NCI-H510A (cell line): ENCODE data around the gene GNMT.
A peak's percentile ranks its signal among the peaks of the same experiment; 100 is the strongest.

Experiments
- DNase-seq: peaks from one replicate; lab custom pipeline; 2025; lab: John Stamatoyannopoulos, UW

Gene GNMT

GRCh38 chr6:42960243-42961019, at the start of gene GNMT:
Gene GNMT, plus strand, starts transcription at chr6:42960754. Its CDS starts 14 bp downstream, at chr6:42960768.
- DNase-seq, result peak; percentile 75

- DNase-seq, result no peak
Measured at GRCh38 chr6:42911171-42912021, 49.2 kb upstream of the GNMT start.

GRCh38 chr6:42914546-42914945, 46.0 kb upstream of the GNMT start:
- no peak for DNase-seq

GRCh38 chr6:42915732-42916131, 44.8 kb upstream of the GNMT start, which contains the start of gene PTCRA:
Gene PTCRA, plus strand, starts transcription at chr6:42916053. Its CDS starts 17 bp downstream, at chr6:42916070.
- DNase-seq, result no peak

GRCh38 chr6:42916288-42916687, 44.3 kb upstream of the GNMT start:
- DNase-seq, result no peak

GRCh38 chr6:42921801-42922200, 38.8 kb upstream of the GNMT start:
- DNase-seq, result no peak

- no peak for DNase-seq
Measured at GRCh38 chr6:42923666-42924065, 36.9 kb upstream of the GNMT start.

- DNase-seq, result no peak
Measured at GRCh38 chr6:42925248-42925857, 35.2 kb upstream of the GNMT start.

- DNase-seq, result peak; percentile 99
Measured at GRCh38 chr6:42928986-42929820, 31.4 kb upstream of the GNMT start, which contains the start of gene CNPY3. Gene CNPY3, plus strand, starts transcription at chr6:42929480. Its CDS starts 91 bp downstream, at chr6:42929571.

- no peak for DNase-seq
Measured at GRCh38 chr6:42929821-42930360, 30.7 kb upstream of the GNMT start.

GRCh38 chr6:42932412-42932811, 28.1 kb upstream of the GNMT start:
- DNase-seq, result no peak

- no peak for DNase-seq
Measured at GRCh38 chr6:42933205-42933604, 27.3 kb upstream of the GNMT start.

GRCh38 chr6:42935322-42935721, 25.2 kb upstream of the GNMT start:
- DNase-seq, result no peak

GRCh38 chr6:42936398-42936797, 24.2 kb upstream of the GNMT start:
- DNase-seq, result no peak

- DNase-seq, result no peak
Measured at GRCh38 chr6:42937548-42938427, 22.8 kb upstream of the GNMT start.

- no peak for DNase-seq
Measured at GRCh38 chr6:42938428-42938796, 22.1 kb upstream of the GNMT start.

- DNase-seq, result no peak
Measured at GRCh38 chr6:42938987-42939809, 21.4 kb upstream of the GNMT start.

GRCh38 chr6:42939810-42940167, 20.8 kb upstream of the GNMT start:
- DNase-seq, result no peak

GRCh38 chr6:42940493-42941045, 20.0 kb upstream of the GNMT start:
- DNase-seq, result no peak
